ENCODE data around the gene IRF2BP1. TPM values are rescaled to one million over a fixed set of nuclear protein-coding genes. Genes with fewer than 3 reads are reported as not detected.

Gene IRF2BP1
- total RNA-seq, 4 donors from 2014 or later = 25.9 to 47.0 (median 36.1) TPM

- 73 to 76% methylated on average over 5 of the region's 5 CpGs for WGBS, 2 donors
- no peaks in the 10 kb centered on the region for H3K9me3 ChIP-seq
- no peak overlapping the region for H3K4me3 ChIP-seq (replicated peaks in 1 of 3)
- no peak for TF ChIP-seq POLR2A (IDR thresholded peaks at IDR 0.05)
- no peak for TF ChIP-seq CTCF (IDR thresholded peaks at IDR 0.05)
- no peak for DNase-seq
- no peak overlapping the region for H3K27ac ChIP-seq
- no peaks in the 10 kb centered on the region for H3K4me1 ChIP-seq
- H3K36me3 ChIP-seq = no peaks in the 10 kb centered on the region
- intact Hi-C loops (cut with DNase I) = no loop called here
- no peaks in the 10 kb centered on the region for H3K27me3 ChIP-seq
These were observed 23.0 kb upstream of the IRF2BP1 start for GRCh38 chr19:45908956-45909355.

GRCh38 chr19:45906221-45906620 lies 20.3 kb upstream of the IRF2BP1 start:
- 87 to 93% methylated on average over 3 of the region's 3 CpGs for WGBS, 2 donors
- intact Hi-C loops (cut with DNase I) = no loop called here

GRCh38 chr19:45905011-45905410 lies 19.1 kb upstream of the IRF2BP1 start:
- 79 to 80% methylated on average over 10 of the region's 10 CpGs for WGBS, 2 donors
- Histone ChIP-seq H3K4me1 (peaks cover 14 to 22% of the 10 kb centered on the region in 2 donors), H3K9me3 (no peaks in the 10 kb centered on the region), H3K4me3 (replicated peaks in 1 of 3) (no peak overlapping the region), H3K27me3 (no peaks in the 10 kb centered on the region), H3K27ac (no peak overlapping the region), H3K36me3 (peaks cover 0 to under 1% of the 10 kb centered on the region in 2 donors)
- intact Hi-C loops (cut with DNase I) = no loop called here
- no peak for TF ChIP-seq POLR2A (IDR thresholded peaks at IDR 0.05)
- TF ChIP-seq CTCF (IDR thresholded peaks at IDR 0.05) = no peak
- no peak for DNase-seq

More at GRCh38 chr19:45906221-45906620, 20.3 kb upstream of the IRF2BP1 start:
- Histone ChIP-seq H3K27me3 (no peaks in the 10 kb centered on the region), H3K27ac (no peak overlapping the region), H3K9me3 (no peaks in the 10 kb centered on the region), H3K4me3 (replicated peaks in 1 of 3) (no peak overlapping the region), H3K4me1 (peaks cover 8 to 9% of the 10 kb centered on the region in 2 donors), H3K36me3 (no peaks in the 10 kb centered on the region)
- no peak for TF ChIP-seq POLR2A (IDR thresholded peaks at IDR 0.05)
- no peak for TF ChIP-seq CTCF (IDR thresholded peaks at IDR 0.05)
- no peak for DNase-seq

- Histone ChIP-seq H3K4me1 (peaks cover 14 to 23% of the 10 kb centered on the region in 2 donors), H3K27me3 (no peaks in the 10 kb centered on the region), H3K9me3 (no peaks in the 10 kb centered on the region), H3K27ac (peak overlapping the region; percentile 49 to 75 (median 67)), H3K36me3 (peaks cover 0 to 18% of the 10 kb centered on the region in 2 donors), H3K4me3 (replicated peaks in 1 of 3) (peak overlapping the region in 2 of 3 donors; percentile 47 to 61)
- intact Hi-C loops (cut with DNase I) = no loop called here
- TF ChIP-seq POLR2A (IDR thresholded peaks at IDR 0.05) = peak; percentile 20 to 79
- peak in 2 of 6 experiments; percentile 18 for TF ChIP-seq CTCF (IDR thresholded peaks at IDR 0.05)
- 0 to 3% methylated on average over 12 to 37 of the region's 73 CpGs for WGBS, 2 donors
- DNase-seq = peak; percentile 98
These were observed 17.0 kb upstream of the IRF2BP1 start for GRCh38 chr19:45902651-45903625.

Data from thyroid gland (tissue), 4 donors.